ENCODE measurements around the gene BCR. TPM values are rescaled to one million over a fixed set of nuclear protein-coding genes. Genes with fewer than 3 reads are reported as not detected.

Gene BCR
- total RNA-seq, 1 experiment from 2014 or later: 77.0 TPM

- no peak overlapping the region for H2BK12ac ChIP-seq (ENCODE audit: insufficient read length, low read depth, low read length)
- H2AK5ac ChIP-seq (ENCODE audit: insufficient read length, low read length): no peak overlapping the region
- H3K36me3 Mint-ChIP-seq (ENCODE audit: insufficient read depth in 1 of 3, low read depth in 3 of 3): peaks cover 0 to 4% (median 0%) of the 10 kb centered on the region in 3 experiments; a peak in 3 of 7 replicates
- H3K23me2 ChIP-seq (ENCODE audit: insufficient read length, low read depth, low read length, poor library complexity, severe bottlenecking): peaks cover 5% of the 10 kb centered on the region
- H3T11ph ChIP-seq (ENCODE audit: low read length): no peak overlapping the region
- no peak overlapping the region for H3K9ac ChIP-seq (ENCODE audit: extremely low read depth, insufficient read length, low read length)
- no peaks in the 10 kb centered on the region for H3K79me2 ChIP-seq (ENCODE audit: insufficient read depth, low read length)
- H2BK15ac ChIP-seq (ENCODE audit: low read depth, low read length): no peak overlapping the region
- H3K4me1 ChIP-seq (ENCODE audit: insufficient read depth, low read length): peaks cover 3% of the 10 kb centered on the region; the same call in 1 of the 2 replicates
- H3K14ac ChIP-seq (ENCODE audit: insufficient read depth, low read length): no peak overlapping the region; the same call in 1 of the 2 replicates
- no peak overlapping the region for H3K23ac ChIP-seq (ENCODE audit: insufficient read length, low read depth, low read length)
- TF ChIP-seq CTCF (conservative IDR thresholded peaks at IDR 0.05): no peak
- peaks cover 43% of the 10 kb centered on the region for H3K27me3 Mint-ChIP-seq (ENCODE audit: low read depth)
- no peaks in the 10 kb centered on the region; the same call in 1 of the 2 replicates for H3K27me3 ChIP-seq (ENCODE audit: insufficient read depth, low read length)
- no peaks in the 10 kb centered on the region for H4K20me1 ChIP-seq (ENCODE audit: control insufficient read depth, insufficient read depth, insufficient read length)
- H2BK20ac ChIP-seq (ENCODE audit: low read depth, low read length, poor library complexity, severe bottlenecking): no peak overlapping the region
- WGBS (ENCODE audit: extremely low coverage, insufficient read length, low lambda C conversion rate): no CpG with 5 or more reads among the region's 15 CpGs
- H2BK120ac ChIP-seq (ENCODE audit: low read depth, low read length, poor library complexity, severe bottlenecking): no peak overlapping the region
- H3K56ac ChIP-seq (ENCODE audit: insufficient read length, low read depth, low read length): no peak overlapping the region
- no peak overlapping the region for H3K4ac ChIP-seq (ENCODE audit: low read depth, low read length)
- peak overlapping the region; percentile 14 to 89 (median 36); a peak in 3 of 7 replicates for H3K27ac Mint-ChIP-seq
- H3K79me1 ChIP-seq (ENCODE audit: insufficient read depth, low read depth, low read length, poor library complexity, severe bottlenecking): no peaks in the 10 kb centered on the region
- no peaks in the 10 kb centered on the region for H3K9me3 ChIP-seq (ENCODE audit: control insufficient read depth, low read depth, low read length)
- no peak overlapping the region for H2AFZ ChIP-seq (ENCODE audit: low read length)
- peak overlapping the region in 1 of 2 experiments; percentile 64; a peak in 3 of 5 replicates for H3K4me3 Mint-ChIP-seq
- peaks cover 27 to 28% of the 10 kb centered on the region in 2 experiments for H3K4me1 Mint-ChIP-seq
- H2BK5ac ChIP-seq (ENCODE audit: insufficient read length, low read length): no peak overlapping the region
- H4K8ac ChIP-seq (replicated peaks; ENCODE audit: insufficient read length, low read depth, low read length): no peak overlapping the region
- peak; percentile 74 for DNase-seq
- no peak overlapping the region for H3K27ac ChIP-seq (ENCODE audit: insufficient read length, low read depth, low read length)
- no peaks in the 10 kb centered on the region for H3K9me3 Mint-ChIP-seq
- H3K4me2 ChIP-seq (ENCODE audit: insufficient read depth, insufficient read length, low read length): no peak overlapping the region
- no peak overlapping the region for H4K91ac ChIP-seq (ENCODE audit: insufficient read length, low read depth, low read length)
- no peak overlapping the region for H4K5ac ChIP-seq (ENCODE audit: insufficient read length, low read depth, low read length)
- H3K18ac ChIP-seq (ENCODE audit: insufficient read length, low read depth, low read length): no peak overlapping the region
These were observed 30.5 kb upstream of the BCR start for GRCh38 chr22:23149743-23150238.
